ENCODE data around the gene NRXN3. TPM values are rescaled to one million over a fixed set of nuclear protein-coding genes. Genes with fewer than 3 reads are reported as not detected.
A peak's percentile ranks its signal among the peaks of the same experiment; 100 is the strongest.

NRXN3 gene
- total RNA-seq, 1 donor from 2014 or later = 19.8 TPM

GRCh38 chr14:79009286-79009685 is 839.1 kb downstream of the NRXN3 start:
- Mint-ChIP-seq H3K36me3 (no peaks in the 10 kb centered on the region), H3K27me3 (peaks cover 6% of the 10 kb centered on the region), H3K27ac (no peak overlapping the region), H3K4me1 (ENCODE audit: unreplicated experiment) (peaks cover 4% of the 10 kb centered on the region), H3K9me3 (no peaks in the 10 kb centered on the region), H3K4me3 (no peak overlapping the region)
- no peak for DNase-seq (ENCODE audit: extremely low spot score, unreplicated experiment)
- TF ChIP-seq CTCF (conservative IDR thresholded peaks at IDR 0.05) = no peak

- Mint-ChIP-seq H3K4me1 (ENCODE audit: unreplicated experiment) (peaks cover 4% of the 10 kb centered on the region), H3K36me3 (no peaks in the 10 kb centered on the region), H3K4me3 (no peak overlapping the region), H3K9me3 (no peaks in the 10 kb centered on the region), H3K27ac (no peak overlapping the region), H3K27me3 (peaks cover 6% of the 10 kb centered on the region)
- DNase-seq (ENCODE audit: extremely low spot score, unreplicated experiment) = no peak
- peak; percentile 79 for TF ChIP-seq CTCF (conservative IDR thresholded peaks at IDR 0.05)
Observed at GRCh38 chr14:79011091-79011919, 841.1 kb downstream of the NRXN3 start.

- Mint-ChIP-seq H3K9me3 (no peaks in the 10 kb centered on the region), H3K4me1 (ENCODE audit: unreplicated experiment) (peaks cover 4% of the 10 kb centered on the region), H3K36me3 (no peaks in the 10 kb centered on the region), H3K27me3 (peaks cover 6% of the 10 kb centered on the region), H3K4me3 (no peak overlapping the region), H3K27ac (no peak overlapping the region)
- DNase-seq (ENCODE audit: extremely low spot score, unreplicated experiment) = no peak
- TF ChIP-seq CTCF (conservative IDR thresholded peaks at IDR 0.05) = no peak
Observed at GRCh38 chr14:79011920-79012204, 841.7 kb downstream of the NRXN3 start.

- Mint-ChIP-seq H3K9me3 (no peaks in the 10 kb centered on the region), H3K27me3 (peaks cover 8% of the 10 kb centered on the region), H3K27ac (no peak overlapping the region), H3K36me3 (no peaks in the 10 kb centered on the region), H3K4me3 (no peak overlapping the region), H3K4me1 (ENCODE audit: unreplicated experiment) (no peaks in the 10 kb centered on the region)
- no peak for DNase-seq (ENCODE audit: extremely low spot score, unreplicated experiment)
- TF ChIP-seq CTCF (conservative IDR thresholded peaks at IDR 0.05) = no peak
Observed at GRCh38 chr14:79016828-79017505, 846.8 kb downstream of the NRXN3 start.

DNA sequence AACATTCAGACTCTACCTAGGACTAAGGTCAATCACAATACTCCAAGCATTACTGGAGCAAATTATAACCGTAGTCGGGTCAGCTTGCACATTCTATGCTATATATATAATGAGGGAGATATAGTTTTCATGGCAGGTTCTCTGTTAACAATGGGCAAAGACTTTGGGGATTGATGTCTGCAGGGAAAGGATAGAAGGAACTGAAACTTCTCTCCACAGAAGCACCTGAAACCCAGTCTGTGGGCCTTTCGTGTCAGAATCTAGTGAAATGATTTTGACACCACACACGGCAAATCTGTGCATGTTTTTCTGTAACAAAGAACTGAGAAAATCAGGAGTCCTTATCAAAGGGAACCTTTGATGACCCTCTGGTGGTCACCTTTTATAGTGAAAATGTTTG is 847.4 kb downstream of the NRXN3 start:
- peaks cover 8% of the 10 kb centered on the region for H3K27me3 Mint-ChIP-seq
- no peak for DNase-seq (ENCODE audit: extremely low spot score, unreplicated experiment)
- H3K4me1 Mint-ChIP-seq (ENCODE audit: unreplicated experiment) = no peaks in the 10 kb centered on the region
- no peaks in the 10 kb centered on the region for H3K36me3 Mint-ChIP-seq
- no peaks in the 10 kb centered on the region for H3K9me3 Mint-ChIP-seq
- H3K4me3 Mint-ChIP-seq = no peak overlapping the region
- no peak overlapping the region for H3K27ac Mint-ChIP-seq
- no peak for TF ChIP-seq CTCF (conservative IDR thresholded peaks at IDR 0.05)
